Measurements from ENCODE around the gene EBP. TPM values are rescaled to one million over a fixed set of nuclear protein-coding genes. Genes with fewer than 3 reads are reported as not detected.
A peak's percentile ranks its signal among the peaks of the same experiment; 100 is the strongest.
"Not testable (repeated sequence)": the region's sequence is repeated elsewhere in the genome, so short reads cannot be mapped to it uniquely, and the experiment has no call there.

The EBP gene
- total RNA-seq, 1 donor from 2014 or later, result 79.8 TPM

DNA sequence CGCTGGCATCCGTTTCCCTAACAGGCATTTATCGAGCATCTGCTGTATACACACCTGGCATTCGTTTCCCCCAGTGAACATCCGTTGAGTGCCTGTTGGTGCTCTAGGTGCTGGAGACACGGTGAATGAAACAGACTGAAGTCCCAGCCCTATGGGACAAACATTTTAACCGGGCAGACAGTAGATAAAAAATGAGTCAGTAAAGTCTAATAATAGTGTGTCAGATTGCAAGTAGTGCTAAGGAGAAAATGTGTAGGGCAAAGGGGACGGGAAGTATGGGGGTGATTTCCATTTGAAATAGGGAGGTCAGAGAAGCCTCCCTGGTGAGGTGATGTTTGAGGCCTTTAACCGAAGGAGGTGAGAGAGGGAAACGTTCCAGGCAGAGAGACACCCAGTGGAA, 5.3 kb upstream of the EBP start:
- H3K27ac Mint-ChIP-seq, result no peak overlapping the region
- peaks cover 7% of the 10 kb centered on the region for H3K36me3 Mint-ChIP-seq
- no peaks in the 10 kb centered on the region for H3K4me1 Mint-ChIP-seq (ENCODE audit: unreplicated experiment)
- no peak for DNase-seq (ENCODE audit: extremely low spot score, unreplicated experiment)
- H3K4me3 Mint-ChIP-seq, result no peak overlapping the region
- no peak for TF ChIP-seq CTCF (conservative IDR thresholded peaks at IDR 0.05)
- H3K27me3 Mint-ChIP-seq, result no peaks in the 10 kb centered on the region
- H3K9me3 Mint-ChIP-seq, result no peaks in the 10 kb centered on the region

GRCh38 chrX:48516987-48517386, 4.6 kb upstream of the EBP start:
- TF ChIP-seq CTCF (conservative IDR thresholded peaks at IDR 0.05), result no peak
- no peaks in the 10 kb centered on the region for H3K4me1 Mint-ChIP-seq (ENCODE audit: unreplicated experiment)
- DNase-seq (ENCODE audit: extremely low spot score, unreplicated experiment), result no peak
- H3K4me3 Mint-ChIP-seq, result no peak overlapping the region
- peaks cover 7% of the 10 kb centered on the region for H3K36me3 Mint-ChIP-seq
- no peaks in the 10 kb centered on the region for H3K9me3 Mint-ChIP-seq
- H3K27me3 Mint-ChIP-seq, result no peaks in the 10 kb centered on the region
- no peak overlapping the region for H3K27ac Mint-ChIP-seq

- H3K27ac Mint-ChIP-seq; H3K36me3 Mint-ChIP-seq; H3K4me3 Mint-ChIP-seq; H3K9me3 Mint-ChIP-seq; DNase-seq (ENCODE audit: extremely low spot score, unreplicated experiment); H3K4me1 Mint-ChIP-seq (ENCODE audit: unreplicated experiment); H3K27me3 Mint-ChIP-seq: not testable (repeated sequence)
Observed at GRCh38 chrX:48519481-48519880, 2.1 kb upstream of the EBP start.

- H3K9me3 Mint-ChIP-seq, result no peaks in the 10 kb centered on the region
- H3K27ac Mint-ChIP-seq, result no peak overlapping the region
- H3K36me3 Mint-ChIP-seq, result peaks cover 7% of the 10 kb centered on the region
- no peaks in the 10 kb centered on the region for H3K4me1 Mint-ChIP-seq (ENCODE audit: unreplicated experiment)
- no peak for TF ChIP-seq CTCF (conservative IDR thresholded peaks at IDR 0.05)
- peak overlapping the region; percentile 92 for H3K4me3 Mint-ChIP-seq
- DNase-seq (ENCODE audit: extremely low spot score, unreplicated experiment), result no peak
- no peaks in the 10 kb centered on the region for H3K27me3 Mint-ChIP-seq
Observed at GRCh38 chrX:48520455-48520854, 1.2 kb upstream of the EBP start.

DNA sequence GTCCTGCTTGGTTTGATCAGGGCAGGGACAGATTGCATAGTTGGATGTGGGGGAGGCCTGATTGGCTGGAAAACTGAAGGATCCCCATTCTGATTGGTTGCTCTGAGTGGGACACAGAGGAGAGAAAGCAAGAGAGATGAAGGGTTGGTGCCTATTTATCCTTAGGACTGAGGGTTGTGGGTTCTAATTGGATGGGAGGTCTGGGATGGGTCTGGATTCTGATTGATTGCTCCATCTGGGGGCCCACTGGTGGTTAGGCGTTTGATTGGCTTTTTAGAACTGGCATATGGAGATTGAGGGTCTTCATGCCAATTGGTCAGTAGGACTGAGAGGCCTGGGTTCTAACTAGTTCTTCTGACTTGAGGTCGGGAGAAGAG, 644 bp upstream of the EBP start:
- TF ChIP-seq CTCF (conservative IDR thresholded peaks at IDR 0.05), result no peak
- Mint-ChIP-seq H3K27me3 (no peaks in the 10 kb centered on the region), H3K4me3 (peak overlapping the region; percentile 92), H3K4me1 (ENCODE audit: unreplicated experiment) (no peaks in the 10 kb centered on the region), H3K27ac (peak overlapping the region; percentile 87), H3K9me3 (no peaks in the 10 kb centered on the region), H3K36me3 (peaks cover 7% of the 10 kb centered on the region)
- DNase-seq (ENCODE audit: extremely low spot score, unreplicated experiment), result no peak

DNA sequence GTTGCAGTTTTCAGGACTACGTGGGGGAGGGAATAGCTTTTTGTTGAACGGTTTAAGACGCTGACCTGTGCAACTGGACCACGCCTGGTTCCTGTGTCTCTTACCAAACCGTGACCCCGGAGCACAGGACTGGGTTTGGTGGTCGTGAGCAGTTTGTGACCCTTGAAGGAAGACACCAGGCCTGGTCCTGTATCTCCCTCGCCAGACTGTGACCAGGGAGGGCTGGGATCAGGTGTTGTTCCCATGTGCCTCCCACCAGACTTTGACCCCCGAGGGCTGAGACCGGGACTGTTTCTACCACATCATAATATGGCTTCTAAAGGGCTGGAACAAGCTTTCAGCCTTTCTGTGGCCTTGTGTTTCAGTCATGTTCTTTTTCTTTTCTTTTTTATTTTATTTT, 683 bp downstream of the EBP start:
- DNase-seq (ENCODE audit: extremely low spot score, unreplicated experiment), result no peak
- H3K27ac Mint-ChIP-seq, result peak overlapping the region; percentile 87

More for the DNA sequence above, 683 bp downstream of the EBP start:
- Mint-ChIP-seq H3K4me1 (ENCODE audit: unreplicated experiment) (no peaks in the 10 kb centered on the region), H3K36me3 (peaks cover 4% of the 10 kb centered on the region), H3K27me3 (no peaks in the 10 kb centered on the region), H3K4me3 (peak overlapping the region; percentile 92), H3K9me3 (no peaks in the 10 kb centered on the region)
- no peak for TF ChIP-seq CTCF (conservative IDR thresholded peaks at IDR 0.05)
